Neural cell (in vitro differentiated cells): ENCODE results near the gene NPC1. TPM values are rescaled to one million over a fixed set of nuclear protein-coding genes. Genes with fewer than 3 reads are reported as not detected.

Experiments
- H2AFZ ChIP-seq: fragments of 200-600, 300-800 bp; sonication (generic), shearing (Covaris generic); 2 replicates; pipeline ENCODE4 v1.6.0; 2014; ENCODE audit warnings: low read depth, mild to moderate bottlenecking, antibody characterized with exemption, low read length, moderate library complexity
- H3F3A ChIP-seq: fragments of 200-600 bp; shearing (Covaris generic); 2 replicates; pipeline ENCODE4 v1.6.1; 2016; ENCODE audit warnings: mild to moderate bottlenecking, moderate library complexity, mixed read lengths, antibody characterized with exemption, low read length; ENCODE audit not compliant: insufficient read depth, poor library complexity, severe bottlenecking
- H3K27ac ChIP-seq: fragments of 200-600, 300-800 bp; sonication (generic), shearing (Covaris generic); 2 replicates; pipeline ENCODE4 v1.5.1; 2014; ENCODE audit warnings: mild to moderate bottlenecking, low read length, moderate library complexity
- H3K27me3 ChIP-seq: fragments of 300-800, 200-600 bp; sonication (generic), shearing (Covaris generic); 2 replicates; pipeline ENCODE4 v1.6.0; 2014; ENCODE audit warnings: mild to moderate bottlenecking, low read depth, low read length, moderate library complexity; ENCODE audit not compliant: insufficient read depth
- H3K36me3 ChIP-seq: fragments of 300-800, 200-600 bp; sonication (generic), shearing (Covaris generic); 2 replicates; pipeline ENCODE4 v1.5.1; 2014; ENCODE audit warnings: mild to moderate bottlenecking, antibody characterized with exemption, low read length, moderate library complexity; ENCODE audit not compliant: insufficient read depth
- H3K4me2 ChIP-seq: fragments of 300-800, 200-600 bp; sonication (generic), shearing (Covaris generic); 2 replicates; pipeline ENCODE4 v1.6.0; 2014; ENCODE audit warnings: mild to moderate bottlenecking, low read length
- H3K4me3 ChIP-seq: fragments of 300-800, 200-600 bp; sonication (generic), shearing (Covaris generic); 2 replicates; pipeline ENCODE4 v1.5.1; 2014; ENCODE audit warnings: mild to moderate bottlenecking, low read length, moderate library complexity
- H3K79me2 ChIP-seq: fragments of 200-600 bp; shearing (Covaris generic); replicated peaks from 2 replicates; pipeline ENCODE4 v1.6.0; 2014; ENCODE audit warnings: mild to moderate bottlenecking, low read length, moderate library complexity; ENCODE audit not compliant: insufficient read depth
- H3K9ac ChIP-seq: fragments of 300-800, 200-600 bp; sonication (generic), shearing (Covaris generic); 2 replicates; pipeline ENCODE4 v1.6.1; 2016; ENCODE audit warnings: mild to moderate bottlenecking, low read length, mixed read lengths
- H3K9me2 ChIP-seq: fragments of 200-600 bp; shearing (Covaris generic); 2 replicates; pipeline ENCODE4 v1.6.1; 2016; ENCODE audit warnings: mild to moderate bottlenecking, low read length, mixed read lengths; ENCODE audit not compliant: insufficient read depth
- H3K9me3 ChIP-seq: fragments of 200-600, 300-800 bp; sonication (generic), shearing (Covaris generic); 2 replicates; pipeline ENCODE4 v1.6.1; 2016; ENCODE audit warnings: mild to moderate bottlenecking, mixed run types, low read length, moderate library complexity, mixed read lengths
- H4K20me1 ChIP-seq: fragments of 200-600 bp; shearing (Covaris generic); 2 replicates; pipeline ENCODE4 v1.6.1; 2016; ENCODE audit warnings: mild to moderate bottlenecking, mixed run types; ENCODE audit not compliant: insufficient read depth
- EP300 ChIP-seq: fragments of 450-650 bp; conservative IDR thresholded peaks from 2 replicates; pipeline ENCODE4 v1.6.1; 2014; ENCODE audit warnings: antibody characterized with exemption, mild to moderate bottlenecking, moderate library complexity; ENCODE audit not compliant: poor library complexity, severe bottlenecking
- EZH2 ChIP-seq: fragments of 200-600, 300-800 bp; shearing (Covaris generic), sonication (generic); IDR thresholded peaks from 2 replicates; pipeline ENCODE4 v1.6.1; 2014; ENCODE audit warnings: antibody characterized with exemption, low read length, borderline replicate concordance, mild to moderate bottlenecking; ENCODE audit not compliant: insufficient read depth, poor library complexity, severe bottlenecking
- MXI1 ChIP-seq: fragments of 450-650 bp; conservative IDR thresholded peaks from 2 replicates; pipeline ENCODE4 v1.6.1; 2014; ENCODE audit warnings: antibody characterized with exemption, mild to moderate bottlenecking; ENCODE audit not compliant: poor library complexity, severe bottlenecking
- POLR2AphosphoS5 ChIP-seq: IDR thresholded peaks from 2 replicates; pipeline ENCODE4 v1.6.1; 2012
- RAD21 ChIP-seq: fragments of 450-650 bp; conservative IDR thresholded peaks from 2 replicates; pipeline ENCODE4 v1.6.1; 2014; ENCODE audit warnings: antibody characterized with exemption, mild to moderate bottlenecking, moderate library complexity
- SMC3 ChIP-seq: fragments of 450-650 bp; conservative IDR thresholded peaks from 2 replicates; pipeline ENCODE4 v1.6.1; 2014; ENCODE audit warnings: antibody characterized with exemption, mild to moderate bottlenecking, moderate library complexity; ENCODE audit not compliant: poor library complexity
- TAF1 ChIP-seq: IDR thresholded peaks from 2 replicates; pipeline ENCODE4 v1.6.1; 2012; ENCODE audit warnings: low read depth
- polyA plus RNA-seq: library from polyadenylated mRNA; depleted of rRNA; stranded (reverse); fragments of >200 nt; gene quantifications from 2 replicates; pipeline ENCODE4 v1.2.3, GENCODE V29; 2014
- TF ChIP-seq, protein P1 (sequence below): fragments of 450-650 bp; IDR thresholded peaks from 2 replicates; pipeline ENCODE4 v1.5.1; 2014; ENCODE audit warnings: antibody characterized with exemption, mild to moderate bottlenecking, moderate library complexity; ENCODE audit not compliant: poor library complexity, severe bottlenecking
- TF ChIP-seq, protein P2 (sequence below): IDR thresholded peaks from 2 replicates; pipeline ENCODE4 v1.6.1; 2012; ENCODE audit warnings: borderline replicate concordance

NPC1 gene
- polyA plus RNA-seq, 1 donor from 2014 or later, result 20.9 TPM

DNA sequence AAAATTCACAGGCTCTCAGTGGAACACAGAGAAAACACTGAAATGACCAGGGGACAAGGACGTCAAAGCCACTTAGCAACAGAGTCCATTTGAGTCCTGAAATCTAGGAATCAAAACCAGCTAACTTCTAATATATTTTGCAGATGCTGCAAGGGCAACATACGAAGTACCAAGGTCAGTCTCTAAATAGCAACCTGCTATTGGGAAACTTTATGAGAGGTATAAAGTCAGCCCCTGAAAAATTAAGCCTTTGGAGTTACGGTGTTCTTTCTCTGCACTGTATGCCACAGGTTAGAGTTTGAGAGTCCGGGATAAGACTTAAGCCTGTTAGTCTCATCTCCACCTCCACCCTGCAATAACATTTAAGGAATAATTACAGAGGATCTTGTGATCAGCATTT lies 13.3 kb downstream of the NPC1 start:
- no peak overlapping the region for H3K27ac ChIP-seq

DNA sequence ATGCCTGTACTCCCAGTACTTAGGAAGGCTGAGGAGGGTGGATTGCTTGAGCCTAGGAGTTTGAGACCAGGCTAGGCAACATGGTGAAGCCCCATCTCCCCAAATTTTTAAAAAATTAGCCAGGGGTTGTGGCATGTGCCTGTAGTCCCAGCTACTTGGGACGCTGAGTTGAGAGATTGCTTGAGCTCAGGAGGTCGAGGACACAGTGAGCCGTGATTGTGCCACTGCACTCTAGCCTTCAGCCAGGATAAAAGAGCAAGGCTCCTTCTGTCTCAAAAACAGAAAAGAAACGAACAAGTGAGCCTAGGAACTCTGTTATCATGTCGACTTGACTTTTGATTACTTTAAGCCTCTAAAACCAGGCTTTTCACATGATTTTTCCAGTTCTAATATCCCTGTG lies 13.7 kb downstream of the NPC1 start:
- no peak overlapping the region for H3K27ac ChIP-seq
- H3K4me2 ChIP-seq, result no peak overlapping the region
- H3K9me2 ChIP-seq, result no peaks in the 10 kb centered on the region
- no peaks in the 10 kb centered on the region for H3K9me3 ChIP-seq
- H3K27me3 ChIP-seq, result no peaks in the 10 kb centered on the region
- H3K36me3 ChIP-seq, result peaks cover 4% of the 10 kb centered on the region
- no peaks in the 10 kb centered on the region for H4K20me1 ChIP-seq
- H3K4me3 ChIP-seq, result no peak overlapping the region
- no peaks in the 10 kb centered on the region for H3F3A ChIP-seq
- no peak overlapping the region for H2AFZ ChIP-seq
- no peak overlapping the region for H3K9ac ChIP-seq
- H3K79me2 ChIP-seq, result no peaks in the 10 kb centered on the region
- TF ChIP-seq EZH2 (no peak), MXI1 (no peak), TAF1 (no peak), EP300 (no peak), RAD21 (no peak), POLR2AphosphoS5 (no peak), SMC3 (no peak)
- TF ChIP-seq, protein P1, sequence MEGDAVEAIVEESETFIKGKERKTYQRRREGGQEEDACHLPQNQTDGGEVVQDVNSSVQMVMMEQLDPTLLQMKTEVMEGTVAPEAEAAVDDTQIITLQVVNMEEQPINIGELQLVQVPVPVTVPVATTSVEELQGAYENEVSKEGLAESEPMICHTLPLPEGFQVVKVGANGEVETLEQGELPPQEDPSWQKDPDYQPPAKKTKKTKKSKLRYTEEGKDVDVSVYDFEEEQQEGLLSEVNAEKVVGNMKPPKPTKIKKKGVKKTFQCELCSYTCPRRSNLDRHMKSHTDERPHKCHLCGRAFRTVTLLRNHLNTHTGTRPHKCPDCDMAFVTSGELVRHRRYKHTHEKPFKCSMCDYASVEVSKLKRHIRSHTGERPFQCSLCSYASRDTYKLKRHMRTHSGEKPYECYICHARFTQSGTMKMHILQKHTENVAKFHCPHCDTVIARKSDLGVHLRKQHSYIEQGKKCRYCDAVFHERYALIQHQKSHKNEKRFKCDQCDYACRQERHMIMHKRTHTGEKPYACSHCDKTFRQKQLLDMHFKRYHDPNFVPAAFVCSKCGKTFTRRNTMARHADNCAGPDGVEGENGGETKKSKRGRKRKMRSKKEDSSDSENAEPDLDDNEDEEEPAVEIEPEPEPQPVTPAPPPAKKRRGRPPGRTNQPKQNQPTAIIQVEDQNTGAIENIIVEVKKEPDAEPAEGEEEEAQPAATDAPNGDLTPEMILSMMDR, result no peak
- TF ChIP-seq, protein P2, sequence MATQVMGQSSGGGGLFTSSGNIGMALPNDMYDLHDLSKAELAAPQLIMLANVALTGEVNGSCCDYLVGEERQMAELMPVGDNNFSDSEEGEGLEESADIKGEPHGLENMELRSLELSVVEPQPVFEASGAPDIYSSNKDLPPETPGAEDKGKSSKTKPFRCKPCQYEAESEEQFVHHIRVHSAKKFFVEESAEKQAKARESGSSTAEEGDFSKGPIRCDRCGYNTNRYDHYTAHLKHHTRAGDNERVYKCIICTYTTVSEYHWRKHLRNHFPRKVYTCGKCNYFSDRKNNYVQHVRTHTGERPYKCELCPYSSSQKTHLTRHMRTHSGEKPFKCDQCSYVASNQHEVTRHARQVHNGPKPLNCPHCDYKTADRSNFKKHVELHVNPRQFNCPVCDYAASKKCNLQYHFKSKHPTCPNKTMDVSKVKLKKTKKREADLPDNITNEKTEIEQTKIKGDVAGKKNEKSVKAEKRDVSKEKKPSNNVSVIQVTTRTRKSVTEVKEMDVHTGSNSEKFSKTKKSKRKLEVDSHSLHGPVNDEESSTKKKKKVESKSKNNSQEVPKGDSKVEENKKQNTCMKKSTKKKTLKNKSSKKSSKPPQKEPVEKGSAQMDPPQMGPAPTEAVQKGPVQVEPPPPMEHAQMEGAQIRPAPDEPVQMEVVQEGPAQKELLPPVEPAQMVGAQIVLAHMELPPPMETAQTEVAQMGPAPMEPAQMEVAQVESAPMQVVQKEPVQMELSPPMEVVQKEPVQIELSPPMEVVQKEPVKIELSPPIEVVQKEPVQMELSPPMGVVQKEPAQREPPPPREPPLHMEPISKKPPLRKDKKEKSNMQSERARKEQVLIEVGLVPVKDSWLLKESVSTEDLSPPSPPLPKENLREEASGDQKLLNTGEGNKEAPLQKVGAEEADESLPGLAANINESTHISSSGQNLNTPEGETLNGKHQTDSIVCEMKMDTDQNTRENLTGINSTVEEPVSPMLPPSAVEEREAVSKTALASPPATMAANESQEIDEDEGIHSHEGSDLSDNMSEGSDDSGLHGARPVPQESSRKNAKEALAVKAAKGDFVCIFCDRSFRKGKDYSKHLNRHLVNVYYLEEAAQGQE, result no peak

More for the DNA sequence above, 13.3 kb downstream of the NPC1 start:
- no peak for TF ChIP-seq POLR2AphosphoS5
- no peak for TF ChIP-seq EZH2
- no peak for TF ChIP-seq MXI1
- TF ChIP-seq EP300, result no peak
- no peak for TF ChIP-seq TAF1
- TF ChIP-seq, protein P1, result no peak
- H3K79me2 ChIP-seq, result no peaks in the 10 kb centered on the region
- no peak overlapping the region for H3K9ac ChIP-seq
- H2AFZ ChIP-seq, result no peak overlapping the region
- H3K36me3 ChIP-seq, result peaks cover 4% of the 10 kb centered on the region
- H3K9me2 ChIP-seq, result no peaks in the 10 kb centered on the region
- no peak overlapping the region for H3K4me3 ChIP-seq
- H3K27me3 ChIP-seq, result no peaks in the 10 kb centered on the region
- no peaks in the 10 kb centered on the region for H4K20me1 ChIP-seq
- no peaks in the 10 kb centered on the region for H3K9me3 ChIP-seq
- H3F3A ChIP-seq, result no peaks in the 10 kb centered on the region
- no peak overlapping the region for H3K4me2 ChIP-seq
